A673 (cell line): ENCODE data around the gene ALPK3. TPM values are rescaled to one million over a fixed set of nuclear protein-coding genes. Genes with fewer than 3 reads are reported as not detected.

ENCODE experiments used
- BruUV-seq: library from RNA; stranded (reverse); fragments of 400-500 nt; replicated peaks from 2 replicates; lab custom pipeline; 2021; lab: Mats Ljungman, UMichigan
- CTCF ChIA-PET: fragments of 300-600 bp; sonication (Branson Sonifier 250); formaldehyde crosslinking; loops from one replicate; lab custom pipeline; 2022; ENCODE audit warnings: antibody characterized with exemption; lab: Charles Lee
- POLR2A ChIA-PET: fragments of 300-600 bp; sonication (Branson Sonifier 250); formaldehyde crosslinking; loops from one replicate; lab custom pipeline; 2022; ENCODE audit warnings: antibody characterized with exemption; ENCODE audit not compliant: low non-redundant PET; lab: Charles Lee
- DNase-seq: peaks from one replicate; pipeline ENCODE4 v3.0.0-alpha.2; 2015; ENCODE audit warnings: low spot score
- H3K27ac ChIP-seq: fragments of 200-600 bp; sonication (generic); 2 replicates; pipeline ENCODE4 v1.5.1; 2016; ENCODE audit warnings: mixed run types, low read depth, mild to moderate bottlenecking, mixed read lengths, antibody characterized with exemption, low read length; ENCODE audit not compliant: poor library complexity, severe bottlenecking
- H3K27me3 ChIP-seq: fragments of 200-600 bp; sonication (generic); replicated peaks from 2 replicates; pipeline ENCODE4 v1.6.1; 2017; ENCODE audit warnings: mixed run types, low read depth, mild to moderate bottlenecking, mixed read lengths, antibody characterized with exemption, low read length; ENCODE audit not compliant: insufficient read depth, poor library complexity
- H3K36me3 ChIP-seq: fragments of 200-600 bp; sonication (generic); 2 replicates; pipeline ENCODE4 v1.6.1; 2016; ENCODE audit warnings: mixed run types, mild to moderate bottlenecking, mixed read lengths, antibody characterized with exemption, low read length; ENCODE audit not compliant: insufficient read depth, poor library complexity, severe bottlenecking
- H3K4me1 ChIP-seq: fragments of 200-600 bp; sonication (generic); 2 replicates; pipeline ENCODE4 v1.6.1; 2017; ENCODE audit warnings: mixed run types, mild to moderate bottlenecking, mixed read lengths, antibody characterized with exemption, low read length; ENCODE audit not compliant: insufficient read depth, poor library complexity, severe bottlenecking
- H3K4me3 ChIP-seq: fragments of 200-600 bp; sonication (generic); 2 replicates; pipeline ENCODE4 v1.5.1; 2016; ENCODE audit warnings: low read depth, mixed run types, mild to moderate bottlenecking, mixed read lengths, low read length; ENCODE audit not compliant: poor library complexity, severe bottlenecking
- H3K9me3 ChIP-seq: fragments of 200-600 bp; sonication (generic); 2 replicates; pipeline ENCODE4 v1.6.1; 2016; ENCODE audit warnings: mixed run types, low read depth, mild to moderate bottlenecking, mixed read lengths, antibody characterized with exemption, low read length; ENCODE audit not compliant: poor library complexity, severe bottlenecking
- EZH2 ChIP-seq: fragments of 200-600 bp; sonication (generic); IDR thresholded peaks from 2 replicates; pipeline ENCODE4 v1.6.1; 2017; ENCODE audit warnings: borderline replicate concordance, low read depth, mild to moderate bottlenecking, mixed read lengths, antibody characterized with exemption, low read length; ENCODE audit not compliant: poor library complexity, severe bottlenecking
- intact Hi-C: fragments of 100-400 bp; cut with micrococcal nuclease; formaldehyde crosslinking; loops from one replicate; pipeline ENCODE4 v1.10.0; 2022; ENCODE audit not compliant: unreplicated experiment
- total RNA-seq: library from RNA; stranded (reverse); gene quantifications from 2 replicates; pipeline ENCODE4 v1.2.3, GENCODE V29; 2021
- TF ChIP-seq, protein P1 (sequence below): fragments of 300-800, 200-600 bp; sonication (generic); conservative IDR thresholded peaks from 2 replicates; pipeline ENCODE4 v1.5.1; 2017; ENCODE audit warnings: low read depth, mild to moderate bottlenecking, antibody characterized with exemption, low read length, moderate library complexity, mixed read lengths

Gene ALPK3
- total RNA-seq, 1 experiment from 2014 or later, result 0.67 TPM

DNA sequence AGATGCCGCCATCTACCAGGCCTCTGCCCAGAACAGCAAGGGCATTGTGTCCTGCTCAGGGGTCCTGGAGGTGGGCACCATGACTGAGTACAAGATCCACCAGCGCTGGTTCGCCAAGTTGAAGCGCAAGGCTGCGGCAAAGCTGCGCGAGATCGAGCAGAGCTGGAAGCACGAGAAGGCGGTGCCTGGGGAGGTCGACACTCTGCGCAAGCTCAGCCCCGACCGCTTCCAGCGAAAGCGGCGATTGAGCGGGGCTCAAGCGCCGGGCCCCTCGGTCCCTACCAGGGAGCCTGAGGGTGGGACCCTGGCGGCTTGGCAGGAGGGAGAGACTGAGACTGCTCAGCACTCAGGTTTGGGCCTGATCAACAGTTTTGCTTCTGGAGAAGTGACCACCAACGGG is 22.6 kb downstream of the ALPK3 start:
- Histone ChIP-seq H3K4me3 (no peak overlapping the region), H3K36me3 (no peaks in the 10 kb centered on the region), H3K27ac (no peak overlapping the region), H3K9me3 (no peaks in the 10 kb centered on the region), H3K4me1 (no peaks in the 10 kb centered on the region), H3K27me3 (no peaks in the 10 kb centered on the region)
- ChIA-PET CTCF (no interaction called here), POLR2A (no interaction called here)
- TF ChIP-seq, protein P1, sequence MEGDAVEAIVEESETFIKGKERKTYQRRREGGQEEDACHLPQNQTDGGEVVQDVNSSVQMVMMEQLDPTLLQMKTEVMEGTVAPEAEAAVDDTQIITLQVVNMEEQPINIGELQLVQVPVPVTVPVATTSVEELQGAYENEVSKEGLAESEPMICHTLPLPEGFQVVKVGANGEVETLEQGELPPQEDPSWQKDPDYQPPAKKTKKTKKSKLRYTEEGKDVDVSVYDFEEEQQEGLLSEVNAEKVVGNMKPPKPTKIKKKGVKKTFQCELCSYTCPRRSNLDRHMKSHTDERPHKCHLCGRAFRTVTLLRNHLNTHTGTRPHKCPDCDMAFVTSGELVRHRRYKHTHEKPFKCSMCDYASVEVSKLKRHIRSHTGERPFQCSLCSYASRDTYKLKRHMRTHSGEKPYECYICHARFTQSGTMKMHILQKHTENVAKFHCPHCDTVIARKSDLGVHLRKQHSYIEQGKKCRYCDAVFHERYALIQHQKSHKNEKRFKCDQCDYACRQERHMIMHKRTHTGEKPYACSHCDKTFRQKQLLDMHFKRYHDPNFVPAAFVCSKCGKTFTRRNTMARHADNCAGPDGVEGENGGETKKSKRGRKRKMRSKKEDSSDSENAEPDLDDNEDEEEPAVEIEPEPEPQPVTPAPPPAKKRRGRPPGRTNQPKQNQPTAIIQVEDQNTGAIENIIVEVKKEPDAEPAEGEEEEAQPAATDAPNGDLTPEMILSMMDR, result no peak
- no peak for TF ChIP-seq EZH2
- intact Hi-C loops, result loop anchor here (10.0 kb wide), 1 partner anchor 205 kb away; no protein-coding TSS in a partner anchor
- BruUV-seq, result no TSS peak
- DNase-seq, result no peak

DNA sequence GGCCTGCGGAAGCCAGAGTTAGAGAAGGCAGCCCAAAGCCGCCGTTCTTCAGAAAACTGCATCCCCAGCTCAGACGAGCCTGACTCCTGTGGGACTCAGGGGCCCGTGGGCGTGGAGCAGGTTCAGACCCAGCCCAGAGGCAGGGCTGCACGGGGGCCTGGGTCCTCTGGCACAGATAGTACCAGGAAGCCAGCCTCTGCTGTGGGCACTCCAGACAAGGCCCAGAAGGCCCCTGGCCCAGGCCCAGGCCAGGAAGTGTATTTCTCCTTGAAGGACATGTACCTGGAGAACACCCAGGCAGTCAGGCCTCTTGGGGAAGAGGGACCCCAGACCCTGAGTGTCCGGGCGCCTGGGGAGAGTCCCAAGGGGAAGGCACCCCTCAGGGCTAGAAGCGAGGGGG is 23.1 kb downstream of the ALPK3 start:
- TF ChIP-seq EZH2, result no peak
- TF ChIP-seq, protein P1, result no peak
- no peak for DNase-seq
- no peak overlapping the region for H3K4me3 ChIP-seq
- H3K36me3 ChIP-seq, result no peaks in the 10 kb centered on the region
- no peaks in the 10 kb centered on the region for H3K9me3 ChIP-seq
- CTCF ChIA-PET, result no interaction called here
- BruUV-seq, result no TSS peak
- H3K4me1 ChIP-seq, result no peaks in the 10 kb centered on the region
- H3K27me3 ChIP-seq, result no peaks in the 10 kb centered on the region
- H3K27ac ChIP-seq, result no peak overlapping the region
- intact Hi-C loops, result loop anchor here (10.0 kb wide), 1 partner anchor 205 kb away; no protein-coding TSS in a partner anchor
- POLR2A ChIA-PET, result no interaction called here

DNA sequence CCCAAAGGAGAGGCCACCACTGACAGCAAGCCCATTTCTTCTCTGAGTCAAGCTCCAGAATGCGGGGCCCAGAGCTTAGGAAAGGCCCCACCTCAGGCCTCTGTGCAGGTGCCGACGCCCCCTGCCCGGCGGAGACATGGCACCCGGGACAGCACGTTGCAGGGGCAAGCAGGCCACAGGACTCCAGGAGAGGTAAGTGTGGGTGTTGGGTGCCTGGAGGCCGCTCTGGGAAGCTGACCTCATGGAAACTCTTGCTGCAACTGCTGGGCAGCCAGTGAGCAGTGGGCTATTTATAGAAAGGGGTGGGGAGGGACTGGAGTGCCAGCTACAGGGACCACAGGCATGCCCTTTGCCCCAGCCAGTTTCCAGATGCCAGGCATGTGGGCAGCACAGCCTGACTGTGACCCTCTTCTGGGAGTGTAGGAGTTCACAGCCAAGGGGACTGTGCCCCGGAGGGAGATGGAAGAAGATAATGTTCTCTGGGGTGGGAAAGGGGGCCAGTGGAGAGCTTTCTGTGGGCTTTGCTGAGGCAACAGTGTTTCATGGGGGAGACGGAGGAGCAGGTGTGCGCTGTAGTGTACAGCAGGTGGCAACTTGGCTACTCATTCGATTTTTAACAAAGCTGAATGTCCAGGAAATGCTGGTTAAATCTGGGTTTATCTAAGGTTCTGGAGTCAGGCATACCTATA is 23.7 kb downstream of the ALPK3 start:
- DNase-seq, result no peak
- intact Hi-C loops, result loop anchor here (10.0 kb wide), 1 partner anchor 204 kb away; no protein-coding TSS in a partner anchor
- Histone ChIP-seq H3K9me3 (no peaks in the 10 kb centered on the region), H3K27ac (no peak overlapping the region), H3K4me1 (no peaks in the 10 kb centered on the region), H3K4me3 (no peak overlapping the region), H3K36me3 (no peaks in the 10 kb centered on the region), H3K27me3 (no peaks in the 10 kb centered on the region)
- POLR2A ChIA-PET, result no interaction called here
- TF ChIP-seq, protein P1, result no peak
- TF ChIP-seq EZH2, result no peak
- no TSS peak for BruUV-seq
- CTCF ChIA-PET, result no interaction called here
